ENCODE data around the gene PGD. TPM values are rescaled to one million over a fixed set of nuclear protein-coding genes. Genes with fewer than 3 reads are reported as not detected.
"Not testable (repeated sequence)": the region's sequence is repeated elsewhere in the genome, so short reads cannot be mapped to it uniquely, and the experiment has no call there.

Gene PGD
- total and polyA plus RNA-seq, 4 experiments from 2014 or later = 32.8 to 37.3 (median 36.6) TPM

- H3K27me3 ChIP-seq (ENCODE audit: insufficient read depth, low read length); H3K9me3 Mint-ChIP-seq; H3K4me3 Mint-ChIP-seq; H3K27me3 Mint-ChIP-seq; H3K4me1 ChIP-seq (ENCODE audit: insufficient read depth, low read length); H3K27ac ChIP-seq (ENCODE audit: low read depth, low read length); H3K36me3 ChIP-seq (ENCODE audit: insufficient read depth, low read length); H3K4me3 ChIP-seq (ENCODE audit: low read length in 2 of 2); H3K4me1 Mint-ChIP-seq; POLR2A ChIA-PET (ENCODE audit: partially characterized antibody); DNase-seq; intact Hi-C loops (cut with micrococcal nuclease); H3K27ac Mint-ChIP-seq; H3K9me3 ChIP-seq (ENCODE audit: control insufficient read depth in 1 of 2, low read length in 2 of 2); CTCF ChIA-PET (ENCODE audit: partially characterized antibody): not testable (repeated sequence)
- H3K36me3 Mint-ChIP-seq = peaks cover 43 to 55% of the 10 kb centered on the region in 2 donors
These were observed 19.9 kb downstream of the PGD start for GRCh38 chr1:10418741-10419140.

- peaks cover 38 to 53% of the 10 kb centered on the region in 2 donors for H3K36me3 Mint-ChIP-seq
- POLR2A ChIA-PET (ENCODE audit: partially characterized antibody) = no interaction called here
These were observed 20.5 kb downstream of the PGD start for GRCh38 chr1:10419351-10419750.

GRCh38 chr1:10421637-10422036, 22.8 kb downstream of the PGD start:
- H3K4me3 ChIP-seq (ENCODE audit: low read length in 2 of 2) = no peak overlapping the region
- DNase-seq = no peak
- H3K36me3 ChIP-seq (ENCODE audit: insufficient read depth, low read length) = peaks cover 6% of the 10 kb centered on the region
- no peaks in the 10 kb centered on the region for H3K27me3 ChIP-seq (ENCODE audit: insufficient read depth, low read length)
- Mint-ChIP-seq H3K9me3 (no peaks in the 10 kb centered on the region), H3K36me3 (peaks cover 24 to 39% of the 10 kb centered on the region in 2 donors), H3K27ac (no peak overlapping the region), H3K4me3 (no peak overlapping the region), H3K27me3 (no peaks in the 10 kb centered on the region), H3K4me1 (no peaks in the 10 kb centered on the region)
- POLR2A ChIA-PET (ENCODE audit: partially characterized antibody) = no interaction called here
- intact Hi-C loops (cut with micrococcal nuclease) = no loop called here
- CTCF ChIA-PET (ENCODE audit: partially characterized antibody) = no interaction called here
- no peaks in the 10 kb centered on the region for H3K4me1 ChIP-seq (ENCODE audit: insufficient read depth, low read length)
- H3K9me3 ChIP-seq (ENCODE audit: control insufficient read depth in 1 of 2, low read length in 2 of 2) = no peaks in the 10 kb centered on the region
- H3K27ac ChIP-seq (ENCODE audit: low read depth, low read length) = no peak overlapping the region

More at GRCh38 chr1:10419351-10419750, 20.5 kb downstream of the PGD start:
- no peak overlapping the region for H3K4me3 Mint-ChIP-seq
- intact Hi-C loops (cut with micrococcal nuclease) = no loop called here
- H3K4me1 Mint-ChIP-seq = peaks cover 2 to 9% (median 6%) of the 10 kb centered on the region in 4 donors
- DNase-seq = no peak
- no peaks in the 10 kb centered on the region for H3K4me1 ChIP-seq (ENCODE audit: insufficient read depth, low read length)
- CTCF ChIA-PET (ENCODE audit: partially characterized antibody) = interaction anchor here (1.0 kb wide), 1 partner anchor 18 kb away, joined by 5 read pairs; no protein-coding TSS in a partner anchor
- no peak overlapping the region for H3K4me3 ChIP-seq (ENCODE audit: low read length in 2 of 2)
- no peak overlapping the region for H3K27ac ChIP-seq (ENCODE audit: low read depth, low read length)
- H3K9me3 ChIP-seq (ENCODE audit: control insufficient read depth in 1 of 2, low read length in 2 of 2) = no peaks in the 10 kb centered on the region
- H3K36me3 ChIP-seq (ENCODE audit: insufficient read depth, low read length) = peaks cover 6% of the 10 kb centered on the region
- H3K27ac Mint-ChIP-seq = no peak overlapping the region
- H3K9me3 Mint-ChIP-seq = no peaks in the 10 kb centered on the region
- H3K27me3 Mint-ChIP-seq = no peaks in the 10 kb centered on the region
- H3K27me3 ChIP-seq (ENCODE audit: insufficient read depth, low read length) = no peaks in the 10 kb centered on the region

- peak overlapping the region in 1 of 7 donors; percentile 40 for H3K27ac Mint-ChIP-seq
- intact Hi-C loops (cut with micrococcal nuclease) = no loop called here
- H3K9me3 Mint-ChIP-seq = no peaks in the 10 kb centered on the region
- ChIA-PET POLR2A (ENCODE audit: partially characterized antibody) (no interaction called here), CTCF (ENCODE audit: partially characterized antibody) (no interaction called here)
- H3K4me3 Mint-ChIP-seq = no peak overlapping the region
- no peaks in the 10 kb centered on the region for H3K27me3 Mint-ChIP-seq
- H3K4me1 ChIP-seq (ENCODE audit: insufficient read depth, low read length) = peaks cover 8% of the 10 kb centered on the region
- H3K27me3 ChIP-seq (ENCODE audit: insufficient read depth, low read length) = no peaks in the 10 kb centered on the region
- H3K36me3 Mint-ChIP-seq = peaks cover 16 to 18% of the 10 kb centered on the region in 2 donors
- no peak overlapping the region for H3K27ac ChIP-seq (ENCODE audit: low read depth, low read length)
- no peaks in the 10 kb centered on the region for H3K9me3 ChIP-seq (ENCODE audit: control insufficient read depth in 1 of 2, low read length in 2 of 2)
- DNase-seq = no peak
- H3K4me1 Mint-ChIP-seq = peaks cover 0 to 10% (median 3%) of the 10 kb centered on the region in 4 donors
- no peak overlapping the region for H3K4me3 ChIP-seq (ENCODE audit: low read length in 2 of 2)
- H3K36me3 ChIP-seq (ENCODE audit: insufficient read depth, low read length) = no peaks in the 10 kb centered on the region
These were observed 25.2 kb downstream of the PGD start for GRCh38 chr1:10424034-10424433.

- Mint-ChIP-seq H3K4me1 (peaks cover 1 to 15% (median 3%) of the 10 kb centered on the region in 4 donors), H3K27ac (no peak overlapping the region)
These were observed 25.8 kb downstream of the PGD start for GRCh38 chr1:10424651-10425050.

GRCh38 chr1:10425826-10426534, 27.1 kb downstream of the PGD start:
- Mint-ChIP-seq H3K27ac (peak overlapping the region in 1 of 7 donors; percentile 48), H3K4me1 (peaks cover 9 to 23% (median 12%) of the 10 kb centered on the region in 4 donors)
- DNase-seq; H3K4me3 Mint-ChIP-seq; H3K27me3 ChIP-seq (ENCODE audit: insufficient read depth, low read length); intact Hi-C loops (cut with micrococcal nuclease); H3K9me3 ChIP-seq (ENCODE audit: control insufficient read depth in 1 of 2, low read length in 2 of 2); H3K9me3 Mint-ChIP-seq; H3K36me3 ChIP-seq (ENCODE audit: insufficient read depth, low read length); H3K36me3 Mint-ChIP-seq; H3K27ac ChIP-seq (ENCODE audit: low read depth, low read length); H3K27me3 Mint-ChIP-seq; POLR2A ChIA-PET (ENCODE audit: partially characterized antibody); H3K4me3 ChIP-seq (ENCODE audit: low read length in 2 of 2): not testable (repeated sequence)
- peaks cover 22% of the 10 kb centered on the region for H3K4me1 ChIP-seq (ENCODE audit: insufficient read depth, low read length)
- CTCF ChIA-PET (ENCODE audit: partially characterized antibody) = interaction anchor here (0.7 to 1.0 kb wide), 2 partner anchors 23 to 217 kb away, joined by 3 read pairs; no protein-coding TSS in a partner anchor

More at GRCh38 chr1:10424651-10425050, 25.8 kb downstream of the PGD start:
- Histone ChIP-seq H3K27ac (ENCODE audit: low read depth, low read length) (no peak overlapping the region), H3K4me1 (ENCODE audit: insufficient read depth, low read length) (peaks cover 15% of the 10 kb centered on the region), H3K9me3 (ENCODE audit: control insufficient read depth in 1 of 2, low read length in 2 of 2) (no peaks in the 10 kb centered on the region), H3K27me3 (ENCODE audit: insufficient read depth, low read length) (no peaks in the 10 kb centered on the region), H3K4me3 (ENCODE audit: low read length in 2 of 2) (no peak overlapping the region), H3K36me3 (ENCODE audit: insufficient read depth, low read length) (no peaks in the 10 kb centered on the region)
- Mint-ChIP-seq H3K36me3 (peaks cover 10 to 12% of the 10 kb centered on the region in 2 donors), H3K27me3 (no peaks in the 10 kb centered on the region), H3K9me3 (no peaks in the 10 kb centered on the region), H3K4me3 (no peak overlapping the region)
- DNase-seq = no peak
- intact Hi-C loops (cut with micrococcal nuclease) = no loop called here
- CTCF ChIA-PET (ENCODE audit: partially characterized antibody) = no interaction called here
- POLR2A ChIA-PET (ENCODE audit: partially characterized antibody) = no interaction called here

- H3K36me3 Mint-ChIP-seq; H3K4me3 ChIP-seq (ENCODE audit: low read length in 2 of 2); H3K27me3 Mint-ChIP-seq; H3K9me3 Mint-ChIP-seq; POLR2A ChIA-PET (ENCODE audit: partially characterized antibody); H3K9me3 ChIP-seq (ENCODE audit: control insufficient read depth in 1 of 2, low read length in 2 of 2); intact Hi-C loops (cut with micrococcal nuclease); H3K4me3 Mint-ChIP-seq; DNase-seq; H3K27me3 ChIP-seq (ENCODE audit: insufficient read depth, low read length); H3K27ac Mint-ChIP-seq; H3K27ac ChIP-seq (ENCODE audit: low read depth, low read length); H3K36me3 ChIP-seq (ENCODE audit: insufficient read depth, low read length): not testable (repeated sequence)
- CTCF ChIA-PET (ENCODE audit: partially characterized antibody) = interaction anchor here (0.7 to 1.0 kb wide), 2 partner anchors 24 to 217 kb away, joined by 3 read pairs; no protein-coding TSS in a partner anchor
- peaks cover 13 to 28% (median 17%) of the 10 kb centered on the region in 4 donors for H3K4me1 Mint-ChIP-seq
- peaks cover 27% of the 10 kb centered on the region for H3K4me1 ChIP-seq (ENCODE audit: insufficient read depth, low read length)
These were observed 27.6 kb downstream of the PGD start for GRCh38 chr1:10426535-10426848.
